Myocyte (in vitro differentiated cells): ENCODE data around the gene OR52J3. TPM values are rescaled to one million over a fixed set of nuclear protein-coding genes. Genes with fewer than 3 reads are reported as not detected.
"Not testable (repeated sequence)": the region's sequence is repeated elsewhere in the genome, so short reads cannot be mapped to it uniquely, and the experiment has no call there.

Experiments
- DNase-seq: peaks from one replicate; pipeline ENCODE4 v3.0.0-alpha.2; 2012; ENCODE audit warnings: low read depth
- polyA plus RNA-seq: library from polyadenylated mRNA; unstranded; fragments of >200 nt; gene quantifications from one replicate; pipeline ENCODE4 v1.2.1, GENCODE V29; 2012; ENCODE audit warnings: missing spikeins
- total RNA-seq: library from RNA; depleted of rRNA; stranded (reverse); fragments of >200 nt; gene quantifications from 2 replicates; pipeline ENCODE4 v1.2.3, GENCODE V29; 2014

The OR52J3 gene
- not detected in 2 replicates for total RNA-seq
- polyA plus RNA-seq: not detected

GRCh38 chr11:5046226-5046625, at the start of gene OR52J3:
Gene OR52J3, plus strand, starts transcription at chr11:5046526. Its CDS starts 0 bp downstream, at chr11:5046526.
- no peak for DNase-seq

GRCh38 chr11:5004424-5005274, 41.7 kb upstream of the OR52J3 start:
- peak; percentile 73 for DNase-seq

- no peak for DNase-seq
These were observed 38.8 kb upstream of the OR52J3 start for GRCh38 chr11:5007561-5007960.

- DNase-seq: no peak
These were observed 35.1 kb upstream of the OR52J3 start for GRCh38 chr11:5011254-5011653.

GRCh38 chr11:5013012-5013411, 33.3 kb upstream of the OR52J3 start:
- no peak for DNase-seq

GRCh38 chr11:5021996-5022395, 24.3 kb upstream of the OR52J3 start:
- DNase-seq: no peak

- DNase-seq: peak; percentile 6
These were observed 9.7 kb upstream of the OR52J3 start for GRCh38 chr11:5036669-5037068.

- DNase-seq: no peak
These were observed 8.4 kb upstream of the OR52J3 start for GRCh38 chr11:5037926-5038325.

- no peak for DNase-seq
These were observed 8.0 kb upstream of the OR52J3 start for GRCh38 chr11:5038341-5038740.

GRCh38 chr11:5040876-5041275, 5.5 kb upstream of the OR52J3 start:
- no peak for DNase-seq

- DNase-seq: no peak
These were observed 4.2 kb upstream of the OR52J3 start for GRCh38 chr11:5042091-5042490.

GRCh38 chr11:5043380-5043779, 2.9 kb upstream of the OR52J3 start:
- no peak for DNase-seq

- DNase-seq: no peak
These were observed 516 bp downstream of the OR52J3 start for GRCh38 chr11:5046754-5047330.

- DNase-seq: not testable (repeated sequence)
These were observed 12.4 kb downstream of the OR52J3 start for GRCh38 chr11:5058679-5059078.

- no peak for DNase-seq
These were observed 13.1 kb downstream of the OR52J3 start, which contains the start of gene OR52E2 for GRCh38 chr11:5059391-5059790. Gene OR52E2, minus strand, starts transcription at chr11:5059627. Its CDS starts 0 bp downstream, at chr11:5059627.

- DNase-seq: no peak
These were observed 18.7 kb downstream of the OR52J3 start for GRCh38 chr11:5065027-5065426.

GRCh38 chr11:5069272-5069671, 22.9 kb downstream of the OR52J3 start, which contains the start of gene OR52E1:
Gene OR52E1, plus strand, starts transcription at chr11:5069572.
- no peak for DNase-seq

- no peak for DNase-seq
These were observed 25.5 kb downstream of the OR52J3 start for GRCh38 chr11:5071799-5072198.

- no peak for DNase-seq
These were observed 35.1 kb downstream of the OR52J3 start for GRCh38 chr11:5081405-5081804.

- no peak for DNase-seq
These were observed 37.3 kb downstream of the OR52J3 start for GRCh38 chr11:5083602-5084001.

GRCh38 chr11:5088556-5088955, 42.2 kb downstream of the OR52J3 start:
- DNase-seq: no peak

GRCh38 chr11:5090668-5091067, 44.3 kb downstream of the OR52J3 start:
- no peak for DNase-seq
